Measurements from ENCODE around the gene KLHL36.

GRCh38 chr16:84612686-84613085 is 35.6 kb upstream of the KLHL36 start:
- no peak for TF ChIP-seq HNF4A (conservative IDR thresholded peaks at IDR 0.05)
- TF ChIP-seq, protein P1, sequence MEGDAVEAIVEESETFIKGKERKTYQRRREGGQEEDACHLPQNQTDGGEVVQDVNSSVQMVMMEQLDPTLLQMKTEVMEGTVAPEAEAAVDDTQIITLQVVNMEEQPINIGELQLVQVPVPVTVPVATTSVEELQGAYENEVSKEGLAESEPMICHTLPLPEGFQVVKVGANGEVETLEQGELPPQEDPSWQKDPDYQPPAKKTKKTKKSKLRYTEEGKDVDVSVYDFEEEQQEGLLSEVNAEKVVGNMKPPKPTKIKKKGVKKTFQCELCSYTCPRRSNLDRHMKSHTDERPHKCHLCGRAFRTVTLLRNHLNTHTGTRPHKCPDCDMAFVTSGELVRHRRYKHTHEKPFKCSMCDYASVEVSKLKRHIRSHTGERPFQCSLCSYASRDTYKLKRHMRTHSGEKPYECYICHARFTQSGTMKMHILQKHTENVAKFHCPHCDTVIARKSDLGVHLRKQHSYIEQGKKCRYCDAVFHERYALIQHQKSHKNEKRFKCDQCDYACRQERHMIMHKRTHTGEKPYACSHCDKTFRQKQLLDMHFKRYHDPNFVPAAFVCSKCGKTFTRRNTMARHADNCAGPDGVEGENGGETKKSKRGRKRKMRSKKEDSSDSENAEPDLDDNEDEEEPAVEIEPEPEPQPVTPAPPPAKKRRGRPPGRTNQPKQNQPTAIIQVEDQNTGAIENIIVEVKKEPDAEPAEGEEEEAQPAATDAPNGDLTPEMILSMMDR (IDR thresholded peaks at IDR 0.05; ENCODE audit: low read depth, low read length, missing input control) = no peak
- TF ChIP-seq YY1 (IDR thresholded peaks at IDR 0.05) = no peak
- no peak for TF ChIP-seq GABPA (IDR thresholded peaks at IDR 0.05 in 1 of 2, conservative IDR thresholded peaks at IDR 0.05 in 1 of 2)
- no peak for TF ChIP-seq SP1 (IDR thresholded peaks at IDR 0.05)
- TF ChIP-seq EGR1 (IDR thresholded peaks at IDR 0.05; ENCODE audit: low read depth in 2 of 2) = no peak
- TF ChIP-seq TAF1 (conservative IDR thresholded peaks at IDR 0.05) = no peak

Measured in liver (tissue), 3 donors.